H1 (cell line): Measurements from ENCODE around the gene ROBO2. TPM values are rescaled to one million over a fixed set of nuclear protein-coding genes. Genes with fewer than 3 reads are reported as not detected.

Source experiments
- CTCF ChIA-PET: fragments of 300-600 bp; sonication (Branson Sonifier 250); formaldehyde crosslinking; loops from one replicate; lab custom pipeline; 2021; ENCODE audit not compliant: partially characterized antibody; lab: Charles Lee
- POLR2A ChIA-PET: fragments of 300-600 bp; sonication (Branson Sonifier 250); formaldehyde crosslinking; loops from one replicate; lab custom pipeline; 2021; ENCODE audit warnings: inconsistent platforms; ENCODE audit not compliant: partially characterized antibody; lab: Charles Lee
- DNase-seq, 2 experiments: peaks; one replicate each; pipeline versions ENCODE4 v3.0.0 to v3.0.0-alpha.2; 2010 to 2022; ENCODE audit warnings: low spot score in 2 of 2, low read depth in 1 of 2, mixed read lengths in 1 of 2
- FAIRE-seq: peaks from 2 replicates; lab custom pipeline; 2011; peaks lifted over from hg19 to GRCh38; lab: Jason Lieb, UNC
- H2AFZ ChIP-seq: 2 replicates; pipeline ENCODE4 v1.8.1; 2012; ENCODE audit warnings: low read length, inconsistent platforms
- H2AK5ac ChIP-seq: 2 replicates; pipeline ENCODE4 v1.6.1; 2013; ENCODE audit warnings: low read depth, low read length
- H2BK120ac ChIP-seq: replicated peaks from 2 replicates; pipeline ENCODE3; 2013; ENCODE audit warnings: low read depth, low read length, inconsistent platforms
- H2BK12ac ChIP-seq: 2 replicates; pipeline ENCODE4 v1.6.1; 2013; ENCODE audit warnings: low read depth, low read length
- H2BK15ac ChIP-seq: 2 replicates; pipeline ENCODE4 v1.6.1; 2013; ENCODE audit warnings: low read length
- H2BK20ac ChIP-seq: 2 replicates; pipeline ENCODE4 v1.6.1; 2013; ENCODE audit warnings: low read length
- H2BK5ac ChIP-seq: 2 replicates; pipeline ENCODE4 v1.6.1; 2013; ENCODE audit warnings: low read depth, low read length
- H3K14ac ChIP-seq: 2 replicates; pipeline ENCODE4 v1.6.1; 2013; ENCODE audit warnings: inconsistent platforms; ENCODE audit not compliant: insufficient read length
- H3K18ac ChIP-seq: 2 replicates; pipeline ENCODE4 v1.6.1; 2013; ENCODE audit warnings: low read length; ENCODE audit errors: extremely low read depth
- H3K23ac ChIP-seq: 2 replicates; pipeline ENCODE4 v1.6.1; 2013; ENCODE audit warnings: inconsistent platforms; ENCODE audit not compliant: insufficient read length
- H3K23me2 ChIP-seq: 2 replicates; pipeline ENCODE4 v1.6.1; 2013; ENCODE audit warnings: low read depth, low read length
- H3K27ac ChIP-seq: 2 replicates; pipeline ENCODE4 v1.6.1; 2011; ENCODE audit warnings: low read depth, low read length, inconsistent platforms
- H3K27me3 ChIP-seq, 4 experiments: replicated peaks in 1 of 4; 1 replicate in 1 of 4; 2 replicates in 3 of 4; pipeline versions ENCODE4 v1.6.1 to v1.8.1; 2011 to 2013; ENCODE audit warnings: low read length in 3 of 4, mild to moderate bottlenecking in 3 of 4, inconsistent platforms in 2 of 4, mixed read lengths in 2 of 4, moderate library complexity in 1 of 4; ENCODE audit not compliant: control insufficient read depth in 3 of 4, insufficient read depth in 3 of 4; ENCODE audit errors: extremely low read depth in 1 of 4
- H3K36me3 ChIP-seq, 4 experiments: 2 replicates each; pipeline versions ENCODE4 v1.6.1 to v1.8.1; 2011 to 2013; ENCODE audit warnings: mild to moderate bottlenecking in 4 of 4, low read length in 3 of 4, moderate library complexity in 2 of 4, control low read depth in 1 of 4, inconsistent platforms in 1 of 4; ENCODE audit not compliant: insufficient read depth in 4 of 4, control insufficient read depth in 2 of 4
- H3K4ac ChIP-seq: replicated peaks from 2 replicates; pipeline ENCODE3; 2013; ENCODE audit warnings: low read length, low read depth, mixed read lengths, inconsistent platforms; ENCODE audit not compliant: insufficient read length
- H3K4me1 ChIP-seq, 4 experiments: replicated peaks in 1 of 4; 1 replicate in 1 of 4; 2 replicates in 3 of 4; pipeline versions ENCODE4 v1.6.1 to v1.8.1; 2011 to 2013; ENCODE audit warnings: low read length in 3 of 4, inconsistent platforms in 2 of 4, mixed read lengths in 1 of 4; ENCODE audit not compliant: insufficient read depth in 4 of 4, control insufficient read depth in 3 of 4
- H3K4me2 ChIP-seq, 2 experiments: 2 replicates each; pipeline versions ENCODE4 v1.6.1 to v1.8.1; 2011 to 2013; ENCODE audit warnings: low read depth in 2 of 2, low read length in 2 of 2, control low read depth in 1 of 2, inconsistent platforms in 1 of 2, mild to moderate bottlenecking in 1 of 2; ENCODE audit not compliant: insufficient read depth in 1 of 2
- H3K4me3 ChIP-seq, 4 experiments: fragments of 200-600, 300-600 bp in 1 of 4; sonication (generic), shearing (Covaris generic), sonication (Bioruptor Twin) in 1 of 4; 2 replicates each; pipeline versions ENCODE4 v1.5.1 to v1.8.1; 2011 to 2016; ENCODE audit warnings: low read length in 4 of 4, low read depth in 3 of 4, control low read depth in 2 of 4, inconsistent platforms in 2 of 4, mild to moderate bottlenecking in 2 of 4, mixed read lengths in 1 of 4, moderate library complexity in 1 of 4; ENCODE audit not compliant: insufficient read depth in 2 of 4; ENCODE audit errors: extremely low read depth in 1 of 4
- H3K56ac ChIP-seq: replicated peaks from 2 replicates; pipeline ENCODE3; 2013; ENCODE audit warnings: low read depth, mild to moderate bottlenecking, mixed read lengths, low read length, inconsistent platforms; ENCODE audit not compliant: insufficient read length
- H3K79me1 ChIP-seq: 2 replicates; pipeline ENCODE4 v1.6.1; 2013; ENCODE audit warnings: low read depth, low read length, control low read depth
- H3K79me2 ChIP-seq, 2 experiments: 2 replicates each; pipeline versions ENCODE4 v1.6.1 to v1.8.1; 2012 to 2013; ENCODE audit warnings: low read length in 2 of 2, mild to moderate bottlenecking in 2 of 2, inconsistent platforms in 1 of 2; ENCODE audit not compliant: insufficient read depth in 2 of 2, control insufficient read depth in 1 of 2
- H3K9ac ChIP-seq, 4 experiments: replicated peaks in 1 of 4; 1 replicate in 1 of 4; 2 replicates in 3 of 4; pipeline versions ENCODE4 v1.6.1 to v1.8.1; 2011 to 2013; ENCODE audit warnings: low read depth in 3 of 4, low read length in 3 of 4, control low read depth in 2 of 4, mild to moderate bottlenecking in 2 of 4, moderate library complexity in 2 of 4, inconsistent platforms in 1 of 4; ENCODE audit errors: extremely low read depth in 1 of 4
- H3K9me3 ChIP-seq, 2 experiments: 2 replicates each; pipeline versions ENCODE4 v1.6.1 to v1.8.1; 2012 to 2013; ENCODE audit warnings: mild to moderate bottlenecking in 2 of 2, moderate library complexity in 2 of 2, control low read depth in 1 of 2, inconsistent platforms in 1 of 2, low read depth in 1 of 2, low read length in 1 of 2, mixed read lengths in 1 of 2; ENCODE audit not compliant: insufficient read depth in 2 of 2
- H4K20me1 ChIP-seq, 2 experiments: replicated peaks in 1 of 2; 2 replicates each; pipeline versions ENCODE3 to v1.8.1; 2011 to 2013; ENCODE audit warnings: inconsistent platforms in 2 of 2, low read length in 2 of 2, mild to moderate bottlenecking in 1 of 2; ENCODE audit not compliant: insufficient read depth in 2 of 2, control insufficient read depth in 1 of 2
- H4K5ac ChIP-seq: 2 replicates; pipeline ENCODE4 v1.6.1; 2013; ENCODE audit warnings: low read length, low read depth, mixed read lengths, inconsistent platforms; ENCODE audit not compliant: insufficient read length
- H4K8ac ChIP-seq: 2 replicates; pipeline ENCODE4 v1.8.0; 2013; ENCODE audit warnings: mild to moderate bottlenecking, moderate library complexity, low read length, inconsistent platforms; ENCODE audit not compliant: insufficient read depth; ENCODE audit errors: extremely low read depth
- H4K91ac ChIP-seq: replicated peaks from 2 replicates; pipeline ENCODE3; 2013; ENCODE audit warnings: low read length, mixed read lengths, inconsistent platforms; ENCODE audit not compliant: insufficient read length
- BCL11A ChIP-seq, 2 experiments: IDR thresholded peaks; one replicate each; pipeline ENCODE4 v1.6.1; 2011; ENCODE audit warnings: low read depth in 2 of 2, low read length in 2 of 2, mild to moderate bottlenecking in 2 of 2
- CTBP2 ChIP-seq: IDR thresholded peaks from 2 replicates; pipeline ENCODE4 v1.7.0; 2011; ENCODE audit warnings: borderline replicate concordance, mild to moderate bottlenecking, moderate library complexity, mixed read lengths, low read length; ENCODE audit not compliant: insufficient read depth, insufficient read length
- EGR1 ChIP-seq: IDR thresholded peaks from 2 replicates; pipeline ENCODE4 v1.6.1; 2011; ENCODE audit warnings: low read depth, low read length, borderline replicate concordance
- GABPA ChIP-seq: IDR thresholded peaks from 2 replicates; pipeline ENCODE4 v1.6.1; 2011; ENCODE audit warnings: mild to moderate bottlenecking, low read length, moderate library complexity, borderline replicate concordance; ENCODE audit not compliant: insufficient read depth
- JUN ChIP-seq: IDR thresholded peaks from 2 replicates; pipeline ENCODE4 v1.6.1; 2011; ENCODE audit warnings: low read depth, mild to moderate bottlenecking, improper control_type of control experiment, low read length
- JUND ChIP-seq: IDR thresholded peaks from 2 replicates; pipeline ENCODE4 v1.6.1; 2011; ENCODE audit warnings: mild to moderate bottlenecking, improper control_type of control experiment, low read length
- RNF2 ChIP-seq: fragments of 200-900, 300-1000 bp; sonication (generic); IDR thresholded peaks from 2 replicates; pipeline ENCODE4 v1.7.1; 2016; ENCODE audit warnings: borderline replicate concordance, low read depth, mild to moderate bottlenecking, antibody characterized with exemption, low read length; ENCODE audit not compliant: poor library complexity, severe bottlenecking; ENCODE audit errors: missing control alignments
- SIRT6 ChIP-seq: IDR thresholded peaks from one replicate; pipeline ENCODE4 v1.7.1; 2012; ENCODE audit warnings: low read length, inconsistent platforms
- TBP ChIP-seq: IDR thresholded peaks from 2 replicates; pipeline ENCODE4 v1.6.1; 2011; ENCODE audit warnings: low read depth, low read length, improper control_type of control experiment
- WGBS, 2 experiments: shearing (Covaris generic) in 1 of 2; methylation state at CpG; one replicate each; pipeline versions ENCODE4 v1.1.6 to v1.1.7; 2013 to 2015; ENCODE audit warnings: low lambda C conversion rate in 2 of 2, mixed read lengths in 2 of 2, inconsistent platforms in 1 of 2, low coverage in 1 of 2, missing lambda C conversion rate in 1 of 2; ENCODE audit not compliant: insufficient replicate concordance in 2 of 2, insufficient coverage in 1 of 2, insufficient read length in 1 of 2; ENCODE audit errors: extremely low coverage in 1 of 2, missing lambda C conversion rate in 1 of 2; 5-methylcytosine and 5-hydroxymethylcytosine counted together
- polyA plus RNA-seq, 7 experiments: library from polyadenylated mRNA; depleted of rRNA in 3 of 7; stranded (reverse) in 5 of 7; unstranded in 2 of 7; fragments of >200 nt in 5 of 7; fragments of 200-250 nt in 2 of 7; gene quantifications; 1 replicate in 5 of 7; 2 replicates in 1 of 7; 4 replicates in 1 of 7; pipeline versions ENCODE4 v1.2.1 to v1.2.3, GENCODE V29; 2011 to 2013; ENCODE audit warnings: missing spikeins in 2 of 7, mixed read lengths in 2 of 7
- total RNA-seq: library from RNA; stranded (reverse); fragmentation: NEBNext Ultra II Directional; extraction: Animal tissue kit (Norgen Biotek cat#: 25700); gene quantifications from 2 replicates; pipeline ENCODE4 v1.2.1, GENCODE V29; 2021

The ROBO2 gene
- total and polyA plus RNA-seq, 2 of the 8 experiments (the other 6 are each of a cell fraction or from before 2014, with no cell fraction given), result 1.5 to 2.9 TPM

- Histone ChIP-seq H3K56ac (no peak overlapping the region), H4K20me1 (no peaks in the 10 kb centered on the region), H2BK12ac (no peak overlapping the region), H2BK120ac (no peak overlapping the region), H3K9ac (no peak overlapping the region), H3K4me1 (no peaks in the 10 kb centered on the region), H4K5ac (no peak overlapping the region), H3K4me2 (no peak overlapping the region), H3K4me3 (no peak overlapping the region), H3K9me3 (no peaks in the 10 kb centered on the region), H3K27me3 (no peaks in the 10 kb centered on the region), H2BK15ac (no peak overlapping the region), H2BK20ac (no peak overlapping the region), H3K79me1 (no peaks in the 10 kb centered on the region), H3K18ac (no peak overlapping the region), H4K91ac (no peak overlapping the region), H3K4ac (no peak overlapping the region), H3K27ac (no peak overlapping the region), H3K79me2 (no peaks in the 10 kb centered on the region), H3K23ac (no peak overlapping the region), H2BK5ac (no peak overlapping the region), H3K14ac (no peak overlapping the region), H3K23me2 (no peaks in the 10 kb centered on the region), H2AFZ (no peak overlapping the region), H4K8ac (no peak overlapping the region), H3K36me3 (no peaks in the 10 kb centered on the region), H2AK5ac (no peak overlapping the region)
- ChIA-PET POLR2A (no interaction called here), CTCF (interaction anchor here (0.7 to 1.1 kb wide), 2 partner anchors 22 to 84 kb away, joined by 3 to 4 read pairs; no protein-coding TSS in a partner anchor)
- FAIRE-seq (no peak), DNase-seq (no peak)
- 91% methylated on average over 2 of the region's 2 CpGs; no CpG with 5 or more reads in 1 of the 2 experiments for WGBS, 2 experiments
- TF ChIP-seq CTBP2 (no peak), GABPA (no peak), JUND (no peak), SIRT6 (no peak), RNF2 (no peak), JUN (no peak), EGR1 (no peak), TBP (no peak), BCL11A (IDR thresholded peaks at IDR 0.05; ENCODE audit: low read depth in 2 of 2, low read length in 2 of 2) (no peak)
Observed at GRCh38 chr3:77122652-77123051, 82.8 kb downstream of the ROBO2 start.
